Mesenchymal stem cell (in vitro differentiated cells and primary cell): ENCODE measurements around the gene STON2.
A peak's percentile ranks its signal among the peaks of the same experiment; 100 is the strongest.

Experiments used
- DNase-seq: peaks from one replicate; pipeline ENCODE4 v3.0.0-alpha.2; 2013
- H2AFZ ChIP-seq: one replicate; pipeline ENCODE4 v1.6.1; 2013; ENCODE audit warnings: low read depth, mild to moderate bottlenecking, control low read depth, inconsistent platforms, low read length, moderate library complexity
- H2AK5ac ChIP-seq: 2 replicates; pipeline ENCODE4 v1.6.1; 2013; ENCODE audit warnings: low read length, moderate library complexity, mild to moderate bottlenecking, inconsistent platforms; ENCODE audit not compliant: severe bottlenecking
- H2BK120ac ChIP-seq: one replicate; pipeline ENCODE4 v1.6.1; 2013; ENCODE audit warnings: low read depth, mild to moderate bottlenecking, inconsistent platforms, low read length, moderate library complexity
- H2BK12ac ChIP-seq, 2 experiments: one replicate each; pipeline ENCODE4 v1.6.1; 2013; ENCODE audit warnings: inconsistent platforms in 2 of 2, low read length in 2 of 2, mild to moderate bottlenecking in 2 of 2, moderate library complexity in 2 of 2, control low read depth in 1 of 2
- H2BK15ac ChIP-seq: one replicate; pipeline ENCODE4 v1.6.1; 2013; ENCODE audit warnings: mild to moderate bottlenecking, low read depth, inconsistent platforms; ENCODE audit not compliant: poor library complexity, severe bottlenecking
- H2BK5ac ChIP-seq: 2 replicates; pipeline ENCODE4 v1.6.1; 2013; ENCODE audit warnings: low read depth, mild to moderate bottlenecking, low read length, control low read depth, inconsistent platforms; ENCODE audit not compliant: poor library complexity, severe bottlenecking
- H3K14ac ChIP-seq, 2 experiments: one replicate each; pipeline ENCODE4 v1.6.1; 2013; ENCODE audit warnings: inconsistent platforms in 2 of 2, low read length in 2 of 2, control low read depth in 1 of 2, mild to moderate bottlenecking in 1 of 2, moderate library complexity in 1 of 2
- H3K18ac ChIP-seq, 2 experiments: one replicate each; pipeline ENCODE4 v1.6.1; 2013; ENCODE audit warnings: inconsistent platforms in 2 of 2, low read length in 2 of 2, control low read depth in 1 of 2, low read depth in 1 of 2, mild to moderate bottlenecking in 1 of 2
- H3K23ac ChIP-seq, 2 experiments: one replicate each; pipeline ENCODE4 v1.6.1; 2013; ENCODE audit warnings: inconsistent platforms in 2 of 2, low read length in 2 of 2, mild to moderate bottlenecking in 2 of 2, moderate library complexity in 2 of 2, control low read depth in 1 of 2
- H3K27ac ChIP-seq: 2 replicates; pipeline ENCODE4 v1.5.1; 2013; ENCODE audit warnings: mild to moderate bottlenecking, moderate library complexity, low read length, control low read depth, inconsistent platforms; ENCODE audit not compliant: poor library complexity, severe bottlenecking
- H3K27me3 ChIP-seq, 2 experiments: 2 replicates each; pipeline versions ENCODE4 v1.6.1 to v1.7.0; 2013; ENCODE audit warnings: low read length in 2 of 2, mild to moderate bottlenecking in 2 of 2, moderate library complexity in 2 of 2, control low read depth in 1 of 2, inconsistent platforms in 1 of 2; ENCODE audit not compliant: control insufficient read depth in 1 of 2, insufficient read depth in 1 of 2
- H3K36me3 ChIP-seq, 2 experiments: 2 replicates each; pipeline versions ENCODE4 v1.6.1 to v1.7.0; 2013; ENCODE audit warnings: low read length in 2 of 2, control low read depth in 1 of 2, inconsistent platforms in 1 of 2, low read depth in 1 of 2, mild to moderate bottlenecking in 1 of 2; ENCODE audit not compliant: insufficient read depth in 2 of 2, control insufficient read depth in 1 of 2
- H3K4ac ChIP-seq, 2 experiments: one replicate each; pipeline ENCODE4 v1.6.1; 2013; ENCODE audit warnings: inconsistent platforms in 2 of 2, low read length in 2 of 2, mild to moderate bottlenecking in 2 of 2, moderate library complexity in 2 of 2, control low read depth in 1 of 2, low read depth in 1 of 2
- H3K4me1 ChIP-seq: 2 replicates; pipeline ENCODE4 v1.6.1; 2013; ENCODE audit warnings: low read depth, low read length, control low read depth; ENCODE audit not compliant: control insufficient read depth, insufficient read depth
- H3K4me2 ChIP-seq: 2 replicates; pipeline ENCODE4 v1.6.1; 2013; ENCODE audit warnings: low read length, mild to moderate bottlenecking, inconsistent platforms; ENCODE audit not compliant: poor library complexity, severe bottlenecking
- H3K4me3 ChIP-seq, 2 experiments: 2 replicates each; pipeline versions ENCODE4 v1.5.1 to v1.7.0; 2013; ENCODE audit warnings: low read length in 2 of 2, mild to moderate bottlenecking in 2 of 2, control low read depth in 1 of 2, low read depth in 1 of 2; ENCODE audit not compliant: insufficient read depth in 1 of 2
- H3K79me1 ChIP-seq: replicated peaks from 2 replicates; pipeline ENCODE4 v1.6.1; 2013; ENCODE audit warnings: mild to moderate bottlenecking, control low read depth, low read length, inconsistent platforms; ENCODE audit not compliant: poor library complexity, severe bottlenecking
- H3K9ac ChIP-seq: 2 replicates; pipeline ENCODE4 v1.7.0; 2013; ENCODE audit warnings: mild to moderate bottlenecking, low read length, moderate library complexity
- H3K9me3 ChIP-seq: 2 replicates; pipeline ENCODE4 v1.7.0; 2013; ENCODE audit warnings: mild to moderate bottlenecking, low read length; ENCODE audit not compliant: control insufficient read depth
- H4K8ac ChIP-seq: one replicate; pipeline ENCODE4 v1.6.1; 2013; ENCODE audit warnings: inconsistent platforms, mild to moderate bottlenecking, low read length, moderate library complexity
- H4K91ac ChIP-seq: one replicate; pipeline ENCODE4 v1.6.1; 2013; ENCODE audit warnings: mild to moderate bottlenecking, low read length, inconsistent platforms
- WGBS: methylation state at CpG from one replicate; pipeline ENCODE4 v1.1.7; 2013; ENCODE audit warnings: mixed read lengths; 5-methylcytosine and 5-hydroxymethylcytosine counted together

Gene STON2

GRCh38 chr14:81331229-81332021 is 68.7 kb downstream of the STON2 start:
- H3K27me3 ChIP-seq, result peaks cover 0 to 4% of the 10 kb centered on the region in 2 experiments
- no peak overlapping the region for H3K14ac ChIP-seq
- H3K36me3 ChIP-seq, result no peaks in the 10 kb centered on the region
- peak overlapping the region in 1 of 2 experiments; percentile 21 for H3K18ac ChIP-seq
- H2AK5ac ChIP-seq, result no peak overlapping the region
- H3K27ac ChIP-seq, result no peak overlapping the region
- H2BK15ac ChIP-seq, result no peak overlapping the region
- 59% methylated on average over 3 of the region's 4 CpGs for WGBS
- H3K4me1 ChIP-seq, result no peaks in the 10 kb centered on the region
- no peak overlapping the region for H2BK12ac ChIP-seq
- H3K79me1 ChIP-seq, result no peaks in the 10 kb centered on the region
- no peak overlapping the region for H3K23ac ChIP-seq
- no peak overlapping the region for H4K91ac ChIP-seq
- H2AFZ ChIP-seq, result no peak overlapping the region
- H3K4ac ChIP-seq, result no peak overlapping the region
- DNase-seq, result no peak
- H2BK5ac ChIP-seq, result no peak overlapping the region
- H2BK120ac ChIP-seq, result no peak overlapping the region
- H3K9ac ChIP-seq, result no peak overlapping the region
- no peak overlapping the region for H3K4me2 ChIP-seq
- H4K8ac ChIP-seq, result no peak overlapping the region
- no peaks in the 10 kb centered on the region for H3K9me3 ChIP-seq
- H3K4me3 ChIP-seq, result no peak overlapping the region

- H2BK120ac ChIP-seq, result no peak overlapping the region
Observed at GRCh38 chr14:81330619-81331122, 69.5 kb downstream of the STON2 start.

GRCh38 chr14:81329640-81330381 is 70.3 kb downstream of the STON2 start:
- Histone ChIP-seq H4K91ac (no peak overlapping the region), H2BK5ac (no peak overlapping the region), H3K4me1 (no peaks in the 10 kb centered on the region), H3K27ac (no peak overlapping the region), H3K9me3 (no peaks in the 10 kb centered on the region), H3K27me3 (peaks cover 0 to 6% of the 10 kb centered on the region in 2 experiments), H3K4ac (no peak overlapping the region), H2AK5ac (no peak overlapping the region), H3K9ac (no peak overlapping the region), H2BK120ac (no peak overlapping the region), H3K36me3 (no peaks in the 10 kb centered on the region), H3K4me3 (no peak overlapping the region), H3K4me2 (no peak overlapping the region), H2AFZ (no peak overlapping the region), H2BK12ac (no peak overlapping the region), H2BK15ac (no peak overlapping the region), H3K23ac (no peak overlapping the region), H3K14ac (no peak overlapping the region), H3K79me1 (no peaks in the 10 kb centered on the region), H4K8ac (no peak overlapping the region), H3K18ac (no peak overlapping the region)
- DNase-seq, result no peak
- 78% methylated on average over 8 of the region's 9 CpGs for WGBS

More at GRCh38 chr14:81330619-81331122, 69.5 kb downstream of the STON2 start:
- H3K36me3 ChIP-seq, result no peaks in the 10 kb centered on the region
- H2AK5ac ChIP-seq, result no peak overlapping the region
- no peak overlapping the region for H2BK12ac ChIP-seq
- no peak overlapping the region for H2BK15ac ChIP-seq
- H3K14ac ChIP-seq, result no peak overlapping the region
- H4K91ac ChIP-seq, result no peak overlapping the region
- peaks cover 0 to 4% of the 10 kb centered on the region in 2 experiments for H3K27me3 ChIP-seq
- H4K8ac ChIP-seq, result no peak overlapping the region
- H3K27ac ChIP-seq, result no peak overlapping the region
- H3K4me3 ChIP-seq, result no peak overlapping the region
- H3K4me1 ChIP-seq, result no peaks in the 10 kb centered on the region
- no peak overlapping the region for H2BK5ac ChIP-seq
- H3K9me3 ChIP-seq, result no peaks in the 10 kb centered on the region
- H3K18ac ChIP-seq, result no peak overlapping the region
- no peak overlapping the region for H3K4ac ChIP-seq
- H3K23ac ChIP-seq, result no peak overlapping the region
- no peak overlapping the region for H2AFZ ChIP-seq
- no peak for DNase-seq
- H3K79me1 ChIP-seq, result no peaks in the 10 kb centered on the region
- WGBS, result 64% methylated on average over 1 of the region's 3 CpGs
- no peak overlapping the region for H3K9ac ChIP-seq
- no peak overlapping the region for H3K4me2 ChIP-seq

- Histone ChIP-seq H3K79me1 (no peaks in the 10 kb centered on the region), H3K27me3 (peaks cover 0 to 20% of the 10 kb centered on the region in 2 experiments), H3K9ac (no peak overlapping the region), H4K91ac (no peak overlapping the region), H3K9me3 (no peaks in the 10 kb centered on the region), H3K4me2 (no peak overlapping the region), H2AFZ (no peak overlapping the region), H3K4ac (no peak overlapping the region), H3K4me3 (no peak overlapping the region), H3K36me3 (no peaks in the 10 kb centered on the region), H3K27ac (no peak overlapping the region), H3K18ac (no peak overlapping the region), H2BK12ac (no peak overlapping the region), H3K14ac (no peak overlapping the region), H3K23ac (no peak overlapping the region), H2BK15ac (no peak overlapping the region), H3K4me1 (no peaks in the 10 kb centered on the region), H4K8ac (no peak overlapping the region), H2BK5ac (no peak overlapping the region), H2BK120ac (no peak overlapping the region), H2AK5ac (no peak overlapping the region)
- WGBS, result 77% methylated on average over 1 of the region's 2 CpGs
- DNase-seq, result no peak
Observed at GRCh38 chr14:81326451-81326850, 73.7 kb downstream of the STON2 start.
